C4-2B (cell line): ENCODE measurements around the gene SCN2A.

ENCODE experiments used
- CTCF ChIP-seq: fragments of 450-650 bp; conservative IDR thresholded peaks from 2 replicates; pipeline ENCODE4 v1.5.1; 2017; ENCODE audit warnings: mild to moderate bottlenecking
- ZFX ChIP-seq: fragments of 450-650 bp; IDR thresholded peaks from 2 replicates; pipeline ENCODE4 v1.6.1; 2017

GRCh38 chr2:165425556-165425955 is 186.3 kb downstream of the SCN2A start:
- no peak for TF ChIP-seq CTCF
- TF ChIP-seq ZFX: no peak
